Cardiac muscle cell (in vitro differentiated cells and primary cell): ENCODE measurements around the gene TBC1D14. TPM values are rescaled to one million over a fixed set of nuclear protein-coding genes. Genes with fewer than 3 reads are reported as not detected.

ENCODE experiments used
- DNase-seq, 2 donors: peaks; one replicate each; pipeline versions ENCODE4 v3.0.0 to v3.0.0-alpha.2; 2010 to 2017; ENCODE audit warnings: low read depth in 1 of 2, low spot score in 1 of 2
- H3K27ac ChIP-seq: fragments of 200-600 bp; sonication (generic); 2 replicates; pipeline ENCODE4 v1.5.1; 2016
- H3K27me3 ChIP-seq: fragments of 200-600 bp; sonication (generic); 2 replicates; pipeline ENCODE4 v1.6.0; 2016; ENCODE audit warnings: control low read depth
- H3K36me3 ChIP-seq: fragments of 200-600 bp; sonication (generic); 2 replicates; pipeline ENCODE4 v1.5.1; 2016; ENCODE audit warnings: control low read depth
- H3K4me1 ChIP-seq: fragments of 200-600 bp; sonication (generic); 2 replicates; pipeline ENCODE4 v1.8.1; 2017; ENCODE audit warnings: low read depth, mild to moderate bottlenecking, mixed run types
- H3K4me3 ChIP-seq: fragments of 200-600 bp; sonication (generic); 2 replicates; pipeline ENCODE4 v1.5.1; 2016; ENCODE audit warnings: mild to moderate bottlenecking
- H3K9me3 ChIP-seq: fragments of 200-600 bp; sonication (generic); 2 replicates; pipeline ENCODE4 v1.5.1; 2017; ENCODE audit warnings: low read depth, mild to moderate bottlenecking, control low read depth
- CTCF ChIP-seq: IDR thresholded peaks from 2 replicates; pipeline ENCODE4 v1.5.1; 2012; ENCODE audit warnings: low read depth, mild to moderate bottlenecking, low read length
- polyA plus RNA-seq: library from polyadenylated mRNA; unstranded; fragments of >200 nt; fragmentation: Nextera tagmentation; extraction: Ambion mirVana; gene quantifications from 2 replicates; pipeline ENCODE4 v1.2.1, GENCODE V29; 2016
- total RNA-seq: library from RNA; depleted of rRNA; stranded (reverse); fragments of >200 nt; gene quantifications from 2 replicates; pipeline ENCODE4 v1.2.3, GENCODE V29; 2016

The TBC1D14 gene
- total and polyA plus RNA-seq, 2 experiments from 2014 or later = 30.5 to 41.8 TPM

GRCh38 chr4:7034262-7035081 lies 124.8 kb downstream of the TBC1D14 start:
- H3K27ac ChIP-seq = no peak overlapping the region
- no peaks in the 10 kb centered on the region for H3K27me3 ChIP-seq
- no peak overlapping the region for H3K4me3 ChIP-seq
- H3K36me3 ChIP-seq = peaks cover 7% of the 10 kb centered on the region
- TF ChIP-seq CTCF = no peak
- peak in 1 of 2 donors; percentile 34 for DNase-seq
- no peaks in the 10 kb centered on the region for H3K4me1 ChIP-seq
- no peaks in the 10 kb centered on the region for H3K9me3 ChIP-seq

GRCh38 chr4:7037425-7037824 lies 127.8 kb downstream of the TBC1D14 start:
- no peak for TF ChIP-seq CTCF
- Histone ChIP-seq H3K4me1 (peaks cover 6% of the 10 kb centered on the region), H3K36me3 (no peaks in the 10 kb centered on the region), H3K27me3 (no peaks in the 10 kb centered on the region), H3K9me3 (no peaks in the 10 kb centered on the region), H3K27ac (no peak overlapping the region), H3K4me3 (no peak overlapping the region)
- DNase-seq = no peak

- TF ChIP-seq CTCF = no peak
- no peaks in the 10 kb centered on the region for H3K27me3 ChIP-seq
These were observed 131.1 kb downstream of the TBC1D14 start for GRCh38 chr4:7040765-7041164.

GRCh38 chr4:7041246-7041645 lies 131.6 kb downstream of the TBC1D14 start:
- Histone ChIP-seq H3K27ac (no peak overlapping the region), H3K4me3 (no peak overlapping the region), H3K27me3 (no peaks in the 10 kb centered on the region), H3K4me1 (peaks cover 6% of the 10 kb centered on the region), H3K9me3 (no peaks in the 10 kb centered on the region), H3K36me3 (no peaks in the 10 kb centered on the region)
- TF ChIP-seq CTCF = no peak
- DNase-seq = no peak

More at GRCh38 chr4:7040765-7041164, 131.1 kb downstream of the TBC1D14 start:
- H3K36me3 ChIP-seq = no peaks in the 10 kb centered on the region
- peaks cover 6% of the 10 kb centered on the region for H3K4me1 ChIP-seq
- no peak overlapping the region for H3K27ac ChIP-seq
- DNase-seq = no peak
- no peak overlapping the region for H3K4me3 ChIP-seq
- H3K9me3 ChIP-seq = no peaks in the 10 kb centered on the region

DNA sequence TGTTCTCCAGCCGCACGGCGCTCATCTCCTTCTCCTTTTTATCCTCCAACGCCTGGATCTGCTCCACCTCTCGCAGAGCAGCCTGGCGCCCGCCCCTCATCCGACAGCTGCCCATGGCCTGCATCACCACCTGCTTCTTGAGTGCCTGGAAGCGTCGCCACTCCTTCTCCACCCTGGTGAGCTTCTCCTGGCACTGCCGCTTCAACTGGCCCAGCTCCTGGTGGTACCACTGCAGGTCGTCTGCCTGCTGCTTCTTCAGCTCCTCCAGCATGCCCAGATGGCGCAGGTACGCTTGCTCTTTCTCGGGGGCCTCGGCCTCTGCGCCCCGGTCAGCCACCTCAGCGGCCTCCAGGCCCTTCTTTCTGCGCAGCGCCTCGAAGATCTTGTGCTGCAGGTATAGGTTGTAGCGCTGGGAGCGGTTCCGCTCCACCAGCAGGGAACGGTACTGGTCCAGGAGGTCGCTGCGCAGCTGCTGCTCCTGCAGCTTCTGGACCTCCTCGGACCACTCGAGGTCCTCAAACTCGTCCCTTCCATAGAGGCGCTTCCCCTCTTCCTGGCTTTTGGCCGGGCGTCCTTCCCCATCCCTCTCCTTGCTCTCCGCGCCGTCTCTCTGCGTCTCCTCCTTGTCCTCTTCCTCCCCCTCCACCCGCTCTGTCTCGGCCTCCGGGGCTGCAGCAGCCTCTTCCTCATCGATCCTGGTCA lies 132.3 kb downstream of the TBC1D14 start:
- Histone ChIP-seq H3K4me1 (peaks cover 6% of the 10 kb centered on the region), H3K27ac (peak overlapping the region; percentile 23), H3K9me3 (no peaks in the 10 kb centered on the region), H3K4me3 (peak overlapping the region; percentile 49), H3K36me3 (no peaks in the 10 kb centered on the region), H3K27me3 (no peaks in the 10 kb centered on the region)
- TF ChIP-seq CTCF = no peak
- no peak for DNase-seq
